HEK293 (cell line): ENCODE measurements around the gene SLC39A11.

Experiments
- MYNN ChIP-seq: fragments of 450-650 bp; formaldehyde crosslinking; IDR thresholded peaks from 2 replicates; pipeline ENCODE4 v1.5.1; 2016; ENCODE audit warnings: missing biosample characterization, missing genetic modification characterization, borderline replicate concordance
- SP3 ChIP-seq: fragments of 450-650 bp; formaldehyde crosslinking; IDR thresholded peaks from 2 replicates; pipeline ENCODE4 v1.5.1; 2016; ENCODE audit warnings: missing biosample characterization, missing genetic modification characterization
- ZBTB20 ChIP-seq: fragments of 450-650 bp; formaldehyde crosslinking; IDR thresholded peaks from 2 replicates; pipeline ENCODE4 v1.5.1; 2016; ENCODE audit warnings: missing biosample characterization, missing genetic modification characterization
- ZBTB7A ChIP-seq: fragments of 450-650 bp; formaldehyde crosslinking; IDR thresholded peaks from 2 replicates; pipeline ENCODE4 v1.5.1; 2016; ENCODE audit warnings: low read depth, missing biosample characterization, missing genetic modification characterization
- ZBTB8A ChIP-seq: fragments of 450-650 bp; formaldehyde crosslinking; IDR thresholded peaks from 2 replicates; pipeline ENCODE4 v1.5.1; 2016; ENCODE audit warnings: missing biosample characterization, missing genetic modification characterization
- ZFP41 ChIP-seq: fragments of 450-650 bp; formaldehyde crosslinking; IDR thresholded peaks from 2 replicates; pipeline ENCODE4 v1.5.1; 2016; ENCODE audit warnings: missing biosample characterization, missing genetic modification characterization, borderline replicate concordance
- ZNF132 ChIP-seq: fragments of 450-650 bp; formaldehyde crosslinking; IDR thresholded peaks from 2 replicates; pipeline ENCODE4 v1.5.1; 2017; ENCODE audit warnings: missing biosample characterization, missing genetic modification characterization, borderline replicate concordance
- ZNF133 ChIP-seq: fragments of 450-650 bp; formaldehyde crosslinking; IDR thresholded peaks from 2 replicates; pipeline ENCODE4 v1.5.1; 2016; ENCODE audit warnings: missing biosample characterization, missing genetic modification characterization
- ZNF140 ChIP-seq: fragments of 450-650 bp; formaldehyde crosslinking; IDR thresholded peaks from 2 replicates; pipeline ENCODE4 v1.5.1; 2016; ENCODE audit warnings: missing biosample characterization, missing genetic modification characterization
- ZNF157 ChIP-seq: fragments of 450-650 bp; formaldehyde crosslinking; IDR thresholded peaks from 2 replicates; pipeline ENCODE4 v1.5.1; 2016; ENCODE audit warnings: missing biosample characterization, missing genetic modification characterization
- ZNF184 ChIP-seq: fragments of 450-650 bp; IDR thresholded peaks from 2 replicates; pipeline ENCODE4 v1.5.1; 2018; ENCODE audit warnings: missing biosample characterization, mild to moderate bottlenecking, missing genetic modification characterization
- ZNF202 ChIP-seq: fragments of 450-650 bp; formaldehyde crosslinking; IDR thresholded peaks from 2 replicates; pipeline ENCODE4 v1.5.1; 2016; ENCODE audit warnings: missing biosample characterization, missing genetic modification characterization, borderline replicate concordance
- ZNF248 ChIP-seq: fragments of 450-650 bp; formaldehyde crosslinking; IDR thresholded peaks from 2 replicates; pipeline ENCODE4 v1.5.1; 2017; ENCODE audit warnings: missing biosample characterization, missing genetic modification characterization
- ZNF274 ChIP-seq, 2 experiments: fragments of 200-500 bp in 1 of 2; fragments of 450-650 bp in 1 of 2; sonication (Bioruptor generic) in 1 of 2; formaldehyde crosslinking in 1 of 2; IDR thresholded peaks; 2 replicates each; pipeline versions ENCODE4 v1.5.1 to v1.6.1; 2014 to 2016; ENCODE audit warnings: borderline replicate concordance in 1 of 2, inconsistent platforms in 1 of 2, low read length in 1 of 2, missing biosample characterization in 1 of 2, missing genetic modification characterization in 1 of 2
- ZNF37A ChIP-seq: fragments of 450-650 bp; IDR thresholded peaks from 2 replicates; pipeline ENCODE4 v1.5.1; 2018; ENCODE audit warnings: missing biosample characterization, missing genetic modification characterization
- ZNF433 ChIP-seq: fragments of 450-650 bp; formaldehyde crosslinking; IDR thresholded peaks from 2 replicates; pipeline ENCODE4 v1.5.1; 2016; ENCODE audit warnings: missing biosample characterization, missing genetic modification characterization, low read depth
- ZNF548 ChIP-seq: fragments of 450-650 bp; formaldehyde crosslinking; IDR thresholded peaks from 2 replicates; pipeline ENCODE4 v1.5.1; 2016; ENCODE audit warnings: missing biosample characterization, missing genetic modification characterization
- ZNF624 ChIP-seq: fragments of 450-650 bp; formaldehyde crosslinking; IDR thresholded peaks from 2 replicates; pipeline ENCODE4 v1.5.1; 2017; ENCODE audit warnings: missing biosample characterization, missing genetic modification characterization
- ZNF677 ChIP-seq: fragments of 450-650 bp; IDR thresholded peaks from 2 replicates; pipeline ENCODE4 v1.5.0; 2018; ENCODE audit warnings: missing biosample characterization, mild to moderate bottlenecking, missing genetic modification characterization, moderate library complexity
- ZNF701 ChIP-seq: fragments of 450-650 bp; formaldehyde crosslinking; IDR thresholded peaks from 2 replicates; pipeline ENCODE4 v1.5.1; 2016; ENCODE audit warnings: missing biosample characterization, missing genetic modification characterization
- TF ChIP-seq, protein P1 (sequence below): IDR thresholded peaks from 2 replicates; pipeline ENCODE4 v1.6.1; 2011; ENCODE audit warnings: mild to moderate bottlenecking, low read depth, low read length, borderline replicate concordance
- TF ChIP-seq, protein P2 (sequence below): fragments of 450-650 bp; formaldehyde crosslinking; IDR thresholded peaks from 2 replicates; pipeline ENCODE4 v1.5.1; 2017; ENCODE audit warnings: missing biosample characterization, missing genetic modification characterization
- TF ChIP-seq, protein P3 (sequence below): fragments of 450-650 bp; formaldehyde crosslinking; IDR thresholded peaks from 2 replicates; pipeline ENCODE4 v1.5.1; 2016; ENCODE audit warnings: missing biosample characterization, missing genetic modification characterization
- TF ChIP-seq, protein P4 (sequence below): fragments of 450-650 bp; formaldehyde crosslinking; IDR thresholded peaks from 2 replicates; pipeline ENCODE4 v1.5.1; 2016; ENCODE audit warnings: missing biosample characterization, missing genetic modification characterization

Gene SLC39A11

DNA sequence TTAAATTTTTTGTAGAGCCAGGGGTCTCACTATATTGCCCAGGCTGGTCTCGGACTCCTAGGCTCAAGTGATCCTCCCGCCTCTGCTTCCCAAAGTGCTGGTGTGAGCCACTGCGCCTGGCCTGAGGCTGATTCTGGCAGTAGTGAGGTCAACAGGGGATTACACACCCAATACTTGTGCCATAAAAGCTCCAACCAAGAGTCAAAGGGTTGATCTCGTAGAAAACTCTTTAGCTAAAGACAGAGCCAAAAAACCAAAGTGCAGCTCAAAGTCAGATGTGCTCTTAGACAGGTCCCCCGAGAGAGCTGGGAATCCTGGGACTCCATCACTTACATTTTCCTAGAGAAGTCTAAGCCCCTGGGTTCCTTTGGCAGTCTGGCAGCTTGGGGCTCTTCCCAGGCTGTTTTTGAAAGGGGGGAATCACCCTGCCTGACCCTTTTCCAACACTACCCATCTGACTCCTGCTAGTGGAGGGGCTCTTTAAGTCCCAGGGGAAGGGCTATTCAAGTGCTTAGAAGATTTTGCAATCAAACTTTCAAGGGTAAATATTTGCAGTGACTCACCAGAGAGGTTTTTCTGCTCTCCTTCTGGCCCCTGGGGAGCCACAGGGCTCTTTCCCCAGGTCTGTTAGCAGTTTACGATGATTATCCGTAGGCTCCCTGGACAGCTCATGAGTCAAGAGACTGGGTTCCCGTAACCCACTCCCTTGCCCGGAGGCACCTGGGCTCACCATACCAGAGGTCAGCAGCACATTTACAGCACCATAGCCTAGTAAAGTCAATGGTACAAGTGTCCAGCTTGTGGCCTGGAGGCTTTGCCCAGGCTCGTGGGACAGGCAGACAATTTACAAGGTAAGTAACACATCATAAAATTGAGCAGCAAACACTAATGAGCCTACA, 408.7 kb downstream of the SLC39A11 start (continued):
- TF ChIP-seq ZNF274 (IDR thresholded peaks at IDR 0.05; ENCODE audit: low read length): no peak
- no peak for TF ChIP-seq ZNF274 (tag by site-specific recombination; IDR thresholded peaks at IDR 0.05; ENCODE audit: borderline replicate concordance)
- no peak for TF ChIP-seq ZFP41 (tag by site-specific recombination)
- TF ChIP-seq, protein P1, sequence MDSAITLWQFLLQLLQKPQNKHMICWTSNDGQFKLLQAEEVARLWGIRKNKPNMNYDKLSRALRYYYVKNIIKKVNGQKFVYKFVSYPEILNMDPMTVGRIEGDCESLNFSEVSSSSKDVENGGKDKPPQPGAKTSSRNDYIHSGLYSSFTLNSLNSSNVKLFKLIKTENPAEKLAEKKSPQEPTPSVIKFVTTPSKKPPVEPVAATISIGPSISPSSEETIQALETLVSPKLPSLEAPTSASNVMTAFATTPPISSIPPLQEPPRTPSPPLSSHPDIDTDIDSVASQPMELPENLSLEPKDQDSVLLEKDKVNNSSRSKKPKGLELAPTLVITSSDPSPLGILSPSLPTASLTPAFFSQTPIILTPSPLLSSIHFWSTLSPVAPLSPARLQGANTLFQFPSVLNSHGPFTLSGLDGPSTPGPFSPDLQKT: no peak
- TF ChIP-seq ZNF184 (tag by site-specific recombination): peak; percentile 75; the same call in 1 of the 2 replicates
- no peak for TF ChIP-seq ZNF37A (tag by site-specific recombination)
- TF ChIP-seq, protein P2, sequence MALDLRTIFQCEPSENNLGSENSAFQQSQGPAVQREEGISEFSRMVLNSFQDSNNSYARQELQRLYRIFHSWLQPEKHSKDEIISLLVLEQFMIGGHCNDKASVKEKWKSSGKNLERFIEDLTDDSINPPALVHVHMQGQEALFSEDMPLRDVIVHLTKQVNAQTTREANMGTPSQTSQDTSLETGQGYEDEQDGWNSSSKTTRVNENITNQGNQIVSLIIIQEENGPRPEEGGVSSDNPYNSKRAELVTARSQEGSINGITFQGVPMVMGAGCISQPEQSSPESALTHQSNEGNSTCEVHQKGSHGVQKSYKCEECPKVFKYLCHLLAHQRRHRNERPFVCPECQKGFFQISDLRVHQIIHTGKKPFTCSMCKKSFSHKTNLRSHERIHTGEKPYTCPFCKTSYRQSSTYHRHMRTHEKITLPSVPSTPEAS (tag by site-specific recombination): no peak
- no peak for TF ChIP-seq ZNF624 (tag by site-specific recombination)
- TF ChIP-seq ZBTB7A (tag by site-specific recombination): no peak
- no peak for TF ChIP-seq ZNF157 (tag by site-specific recombination)
- TF ChIP-seq MYNN (tag by site-specific recombination): no peak
- TF ChIP-seq ZBTB8A: peak; percentile 51; the same call in 1 of the 2 replicates
- no peak for TF ChIP-seq ZNF433 (tag by site-specific recombination)
- no peak for TF ChIP-seq ZNF677 (tag by site-specific recombination)
- TF ChIP-seq, protein P3, sequence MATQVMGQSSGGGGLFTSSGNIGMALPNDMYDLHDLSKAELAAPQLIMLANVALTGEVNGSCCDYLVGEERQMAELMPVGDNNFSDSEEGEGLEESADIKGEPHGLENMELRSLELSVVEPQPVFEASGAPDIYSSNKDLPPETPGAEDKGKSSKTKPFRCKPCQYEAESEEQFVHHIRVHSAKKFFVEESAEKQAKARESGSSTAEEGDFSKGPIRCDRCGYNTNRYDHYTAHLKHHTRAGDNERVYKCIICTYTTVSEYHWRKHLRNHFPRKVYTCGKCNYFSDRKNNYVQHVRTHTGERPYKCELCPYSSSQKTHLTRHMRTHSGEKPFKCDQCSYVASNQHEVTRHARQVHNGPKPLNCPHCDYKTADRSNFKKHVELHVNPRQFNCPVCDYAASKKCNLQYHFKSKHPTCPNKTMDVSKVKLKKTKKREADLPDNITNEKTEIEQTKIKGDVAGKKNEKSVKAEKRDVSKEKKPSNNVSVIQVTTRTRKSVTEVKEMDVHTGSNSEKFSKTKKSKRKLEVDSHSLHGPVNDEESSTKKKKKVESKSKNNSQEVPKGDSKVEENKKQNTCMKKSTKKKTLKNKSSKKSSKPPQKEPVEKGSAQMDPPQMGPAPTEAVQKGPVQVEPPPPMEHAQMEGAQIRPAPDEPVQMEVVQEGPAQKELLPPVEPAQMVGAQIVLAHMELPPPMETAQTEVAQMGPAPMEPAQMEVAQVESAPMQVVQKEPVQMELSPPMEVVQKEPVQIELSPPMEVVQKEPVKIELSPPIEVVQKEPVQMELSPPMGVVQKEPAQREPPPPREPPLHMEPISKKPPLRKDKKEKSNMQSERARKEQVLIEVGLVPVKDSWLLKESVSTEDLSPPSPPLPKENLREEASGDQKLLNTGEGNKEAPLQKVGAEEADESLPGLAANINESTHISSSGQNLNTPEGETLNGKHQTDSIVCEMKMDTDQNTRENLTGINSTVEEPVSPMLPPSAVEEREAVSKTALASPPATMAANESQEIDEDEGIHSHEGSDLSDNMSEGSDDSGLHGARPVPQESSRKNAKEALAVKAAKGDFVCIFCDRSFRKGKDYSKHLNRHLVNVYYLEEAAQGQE (tag by site-specific recombination): peak; percentile 88
- TF ChIP-seq SP3 (tag by site-specific recombination): no peak
- no peak for TF ChIP-seq ZNF202 (tag by site-specific recombination)
- TF ChIP-seq ZNF248 (tag by site-specific recombination): no peak
- no peak for TF ChIP-seq ZNF140 (tag by site-specific recombination)
- no peak for TF ChIP-seq ZNF132
- no peak for TF ChIP-seq ZNF701 (tag by site-specific recombination)
- TF ChIP-seq, protein P4, sequence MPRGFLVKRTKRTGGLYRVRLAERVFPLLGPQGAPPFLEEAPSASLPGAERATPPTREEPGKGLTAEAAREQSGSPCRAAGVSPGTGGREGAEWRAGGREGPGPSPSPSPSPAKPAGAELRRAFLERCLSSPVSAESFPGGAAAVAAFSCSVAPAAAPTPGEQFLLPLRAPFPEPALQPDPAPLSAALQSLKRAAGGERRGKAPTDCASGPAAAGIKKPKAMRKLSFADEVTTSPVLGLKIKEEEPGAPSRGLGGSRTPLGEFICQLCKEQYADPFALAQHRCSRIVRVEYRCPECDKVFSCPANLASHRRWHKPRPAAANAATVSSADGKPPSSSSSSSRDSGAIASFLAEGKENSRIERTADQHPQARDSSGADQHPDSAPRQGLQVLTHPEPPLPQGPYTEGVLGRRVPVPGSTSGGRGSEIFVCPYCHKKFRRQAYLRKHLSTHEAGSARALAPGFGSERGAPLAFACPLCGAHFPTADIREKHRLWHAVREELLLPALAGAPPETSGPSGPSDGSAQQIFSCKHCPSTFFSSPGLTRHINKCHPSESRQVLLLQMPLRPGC: peak; percentile 87
- TF ChIP-seq ZBTB20: peak; percentile 25; the same call in 1 of the 2 replicates
- no peak for TF ChIP-seq ZNF548 (tag by site-specific recombination)
- TF ChIP-seq ZNF133 (tag by site-specific recombination): no peak
